HG03025 (cell line): ENCODE results near the gene MGST1.

ENCODE experiments used
- ATAC-seq: cut with Tn5 transposase; IDR thresholded peaks from one replicate; pipeline ENCODE4 v1.9.1; 2021; ENCODE audit warnings: mild to moderate bottlenecking, moderate library complexity; ENCODE audit not compliant: unreplicated experiment, low FRiP score

MGST1 gene, protein sequence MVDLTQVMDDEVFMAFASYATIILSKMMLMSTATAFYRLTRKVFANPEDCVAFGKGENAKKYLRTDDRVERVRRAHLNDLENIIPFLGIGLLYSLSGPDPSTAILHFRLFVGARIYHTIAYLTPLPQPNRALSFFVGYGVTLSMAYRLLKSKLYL

GRCh38 chr12:16347391-16348298, at the start of gene MGST1:
MGST1 (plus strand) TSS chr12:16347645; CDS start chr12:16354253, 6,608 bp downstream.
- no peak for ATAC-seq

- no peak for ATAC-seq
Measured at GRCh38 chr12:16299403-16299802, 48.0 kb upstream of the MGST1 start.

GRCh38 chr12:16300122-16300521, 47.3 kb upstream of the MGST1 start:
- ATAC-seq, result no peak

DNA sequence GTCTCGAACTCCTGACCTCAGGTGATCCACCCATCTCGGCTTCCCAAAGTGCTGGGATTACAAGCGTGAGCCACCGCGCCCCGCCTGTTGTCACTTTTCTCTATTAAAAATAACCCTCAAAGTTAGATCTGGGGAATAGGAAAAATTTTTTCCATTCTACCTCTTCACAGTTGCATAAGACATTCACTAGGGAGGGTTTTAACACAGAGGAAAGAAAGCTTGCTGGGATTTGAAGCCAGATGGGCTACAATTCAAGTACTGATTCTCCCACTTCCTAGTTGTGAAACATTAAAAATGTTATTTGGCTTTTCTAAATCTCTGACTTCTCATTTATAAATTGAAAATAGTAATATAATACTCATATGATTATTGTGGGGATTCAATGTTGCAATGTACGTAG, 46.7 kb upstream of the MGST1 start:
- no peak for ATAC-seq

DNA sequence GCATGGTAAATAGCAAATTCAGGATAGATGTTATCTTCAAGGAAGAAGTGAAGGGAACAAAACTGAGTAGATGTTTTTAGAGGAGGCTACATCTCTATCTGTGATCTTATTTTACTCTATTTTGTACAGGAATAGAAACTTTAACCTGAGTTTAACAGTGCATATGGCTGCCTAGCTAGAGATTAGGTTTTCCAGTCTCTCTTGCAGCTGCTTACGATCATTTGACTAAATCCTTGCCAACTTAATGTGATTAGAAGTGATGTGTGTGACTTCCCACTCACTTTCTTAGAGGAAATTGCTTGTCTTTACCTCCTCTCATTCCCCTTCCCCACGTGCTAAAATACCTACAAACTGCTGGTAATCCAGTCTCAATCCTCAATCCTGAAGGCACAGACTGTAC, 43.5 kb upstream of the MGST1 start:
- ATAC-seq, result no peak

DNA sequence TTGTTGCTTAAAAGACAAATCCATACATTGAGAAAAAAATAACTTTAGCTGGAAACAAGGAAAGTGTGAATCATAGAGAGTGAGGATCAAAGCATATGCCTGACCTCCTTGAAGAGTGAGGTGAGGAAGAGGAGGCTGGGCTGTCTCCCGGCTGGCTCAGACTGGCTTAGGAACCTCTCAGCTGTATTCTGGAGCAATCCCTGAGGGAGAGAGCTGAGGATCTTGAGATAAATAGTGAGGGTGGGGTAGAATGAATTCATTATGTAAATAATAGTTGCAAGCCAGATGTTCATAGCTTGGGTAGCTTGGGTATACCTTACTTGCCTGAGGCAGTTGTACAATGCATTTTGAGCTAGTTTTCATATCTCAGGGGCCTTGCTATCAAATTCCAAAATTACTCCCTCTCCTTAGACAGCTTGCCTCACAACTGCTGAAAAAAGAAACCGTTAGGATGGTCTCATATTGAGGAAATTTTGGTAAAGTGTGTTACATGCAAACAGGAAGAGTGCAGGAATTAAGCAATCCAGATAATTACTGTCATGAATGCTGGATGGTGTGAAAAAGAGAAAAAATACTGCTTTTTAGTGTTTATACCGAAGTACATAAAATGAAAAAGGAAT, 39.5 kb upstream of the MGST1 start:
- no peak for ATAC-seq

DNA sequence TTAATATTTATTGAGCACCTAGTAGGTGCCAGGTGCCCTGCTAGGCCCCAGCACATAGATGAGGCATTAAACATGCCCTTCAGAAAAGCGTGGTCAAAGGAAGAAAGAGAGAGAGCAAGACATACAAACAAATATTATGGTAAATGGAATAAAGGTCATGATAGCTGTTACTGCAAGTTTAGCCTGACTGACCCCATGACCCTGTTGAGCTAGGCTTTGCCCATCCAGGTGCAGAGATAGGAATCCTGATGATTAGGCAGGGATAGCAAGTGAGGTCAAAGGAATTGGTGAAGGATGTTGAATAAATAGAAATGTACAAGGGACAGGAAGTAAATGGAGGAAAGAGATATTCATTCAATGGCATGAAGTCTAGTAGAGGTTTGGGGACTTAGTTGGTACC, 36.5 kb upstream of the MGST1 start:
- ATAC-seq, result no peak

GRCh38 chr12:16323010-16323409, 24.4 kb upstream of the MGST1 start:
- ATAC-seq, result no peak

DNA sequence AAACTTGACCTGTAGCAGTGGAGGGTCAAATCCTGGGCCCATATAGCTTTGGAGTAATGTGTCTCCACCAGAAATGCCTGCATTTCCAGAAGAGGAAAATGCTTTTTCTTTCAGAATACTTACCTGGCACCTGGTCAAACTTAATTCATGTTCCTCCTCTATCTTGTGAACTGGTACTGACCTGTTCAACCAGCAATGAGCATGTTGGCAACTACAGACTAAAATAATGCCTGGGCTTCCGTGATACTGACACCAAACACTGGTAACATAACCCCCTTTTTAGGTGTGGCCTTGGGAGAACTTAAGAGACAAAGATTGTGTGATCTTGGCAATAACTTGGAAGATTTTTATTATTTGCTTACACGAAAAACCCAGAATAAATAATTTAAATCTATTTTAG, 23.8 kb upstream of the MGST1 start:
- ATAC-seq, result no peak

- ATAC-seq, result no peak
Measured at GRCh38 chr12:16324272-16324671, 23.2 kb upstream of the MGST1 start.

DNA sequence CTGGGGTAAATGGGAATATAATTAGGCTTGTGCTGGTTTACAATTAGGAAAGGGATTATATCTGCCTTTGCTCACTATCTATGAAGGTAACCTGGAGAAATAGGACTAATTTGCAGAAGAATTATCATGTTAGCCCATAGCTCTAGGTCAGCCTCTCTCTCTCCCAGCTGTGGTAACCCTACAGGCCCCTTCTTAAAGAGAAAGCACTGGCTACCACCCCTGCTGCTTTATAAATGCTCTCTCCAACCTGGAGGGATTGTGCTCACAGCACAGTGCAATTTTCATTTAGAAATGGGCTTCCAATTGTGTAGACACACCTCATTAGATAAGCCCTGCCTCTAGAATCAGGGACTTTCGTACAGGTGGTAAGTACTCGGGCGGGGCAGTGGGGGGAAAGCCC, 22.7 kb upstream of the MGST1 start:
- no peak for ATAC-seq

DNA sequence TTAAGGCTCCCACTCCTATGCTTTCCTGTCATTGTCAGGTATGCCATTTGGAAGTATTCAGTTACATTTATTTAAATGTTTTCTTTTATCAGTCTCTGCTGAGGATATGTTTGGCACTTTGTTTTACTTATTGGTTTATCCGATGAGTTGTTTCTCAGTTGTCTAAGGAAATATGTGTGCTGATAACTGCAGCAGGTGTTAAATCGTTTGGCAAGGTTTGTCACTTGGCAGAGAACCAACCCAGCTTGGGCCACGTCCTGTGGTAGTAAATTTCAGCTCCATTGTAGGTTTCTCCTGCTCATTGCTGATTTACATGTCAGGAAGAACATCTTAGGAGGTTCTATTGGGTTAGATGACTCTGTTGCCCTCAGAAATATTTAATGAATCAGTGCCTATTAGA, 22.0 kb upstream of the MGST1 start:
- ATAC-seq, result no peak

GRCh38 chr12:16327963-16328362, 19.5 kb upstream of the MGST1 start:
- no peak for ATAC-seq

GRCh38 chr12:16329594-16329993, 17.9 kb upstream of the MGST1 start:
- no peak for ATAC-seq

DNA sequence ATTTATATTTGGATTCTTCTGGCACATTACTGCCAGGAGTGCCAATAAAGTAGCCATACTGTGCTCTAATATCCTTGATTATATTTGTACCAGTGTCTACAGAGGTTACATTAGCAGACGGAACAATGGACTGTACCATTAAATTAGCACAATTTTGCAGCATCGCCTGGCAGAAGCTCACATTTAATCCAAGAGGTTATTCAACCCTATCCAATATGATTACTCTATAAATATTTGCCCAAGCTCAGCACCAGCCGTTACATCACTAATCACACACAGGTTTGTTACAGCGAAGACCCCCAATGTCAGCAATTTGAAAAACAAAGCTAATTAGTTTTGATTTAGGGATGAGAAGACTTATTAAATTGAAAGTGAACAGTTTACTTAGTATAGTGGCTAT, 16.9 kb upstream of the MGST1 start:
- no peak for ATAC-seq

DNA sequence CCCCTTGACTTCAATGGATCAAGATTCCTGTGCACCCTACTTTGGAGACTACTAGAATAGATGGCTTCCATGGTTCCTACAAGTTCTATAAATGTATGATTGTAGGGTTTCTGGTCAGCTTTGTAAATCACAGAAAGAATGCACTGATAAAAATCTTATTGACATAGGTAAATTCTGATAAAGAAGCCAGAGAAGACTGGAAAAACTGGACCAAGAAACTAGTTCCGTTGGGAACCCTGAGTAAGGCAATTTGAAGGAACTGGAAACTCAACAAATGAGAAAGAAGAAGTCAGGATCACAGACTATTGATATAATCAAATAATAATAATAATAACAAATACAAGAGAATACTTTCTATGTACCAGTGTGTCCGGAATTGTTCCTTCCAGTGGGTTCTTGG, 15.4 kb upstream of the MGST1 start:
- ATAC-seq, result no peak

- no peak for ATAC-seq
Measured at GRCh38 chr12:16335838-16336237, 11.6 kb upstream of the MGST1 start.

DNA sequence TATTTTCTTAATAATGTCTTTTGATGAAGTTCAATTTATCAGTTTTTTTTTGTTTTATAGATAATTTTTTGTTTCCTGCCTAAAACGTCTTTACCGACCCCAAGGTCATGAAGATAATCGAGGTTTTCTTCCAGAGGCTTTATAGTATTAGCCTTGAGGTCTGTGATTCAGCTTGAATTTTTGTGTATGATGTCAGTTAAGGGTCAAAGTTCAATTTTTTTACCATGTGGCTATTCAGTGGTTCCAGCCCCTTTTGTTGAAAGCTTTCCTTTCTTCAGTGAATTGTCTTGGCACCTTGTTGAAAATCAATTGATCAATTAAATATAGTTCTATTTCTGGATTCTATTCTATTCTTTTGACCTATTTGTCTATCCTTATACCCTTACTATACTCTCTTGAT, 3.2 kb upstream of the MGST1 start:
- no peak for ATAC-seq

DNA sequence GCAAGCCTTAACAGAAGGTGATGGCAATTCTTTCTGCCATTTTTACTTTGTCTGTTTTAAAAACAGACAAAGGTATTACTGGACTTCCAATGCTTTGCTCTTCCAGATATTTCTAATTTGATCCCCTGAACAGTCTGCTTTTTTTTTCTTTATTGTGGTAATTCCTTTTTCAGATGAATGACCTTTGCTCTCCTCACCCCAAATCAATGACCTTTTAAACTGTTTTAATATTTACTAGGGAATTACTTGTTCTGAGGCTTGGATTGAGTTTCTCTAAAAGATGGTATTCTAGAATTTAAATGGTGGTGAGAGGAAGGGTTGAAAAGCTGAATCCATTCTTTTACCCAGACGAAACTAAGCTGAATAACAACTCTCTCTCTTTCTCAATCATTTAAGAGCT, 2.3 kb upstream of the MGST1 start:
- no peak for ATAC-seq

DNA sequence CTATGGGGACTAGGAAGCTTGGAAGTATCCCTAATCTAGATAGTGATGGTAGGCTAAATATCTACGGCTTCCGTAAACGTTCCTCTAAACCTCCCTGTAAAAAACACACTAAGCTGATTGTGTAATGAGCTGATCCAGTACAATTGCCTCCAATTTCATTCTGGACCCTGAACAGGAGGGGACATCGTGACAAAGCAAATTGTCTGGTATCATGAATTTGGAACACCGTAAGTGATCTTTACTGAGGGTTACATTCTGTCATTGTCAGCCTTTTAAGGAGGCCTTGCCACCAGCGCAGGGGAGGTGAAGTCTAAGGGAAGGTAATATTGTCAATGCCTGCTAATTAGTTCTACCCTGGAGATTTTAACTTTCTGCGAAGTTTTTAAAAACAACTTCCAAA, 487 bp upstream of the MGST1 start:
- no peak for ATAC-seq

GRCh38 chr12:16348435-16349130, 1.1 kb downstream of the MGST1 start:
- no peak for ATAC-seq
